Natural killer cell (primary cell): ENCODE data around the gene ITGB2. TPM values are rescaled to one million over a fixed set of nuclear protein-coding genes. Genes with fewer than 3 reads are reported as not detected.

Experiments
- ATAC-seq, 3 donors: fragments of 150-1000 bp in 2 of 3; fragments of 200-7000 bp in 1 of 3; cut with Tn5 transposase; 1 replicate in 1 of 3; 2 replicates in 2 of 3; pipeline ENCODE4 v1.10.0; 2021; ENCODE audit warnings: mild to moderate bottlenecking in 2 of 3, moderate library complexity in 2 of 3
- DNase-seq, 2 donors: peaks; one replicate each; pipeline versions ENCODE4 v3.0.0 to v3.0.0-alpha.2; 2013 to 2021; ENCODE audit warnings: mixed read lengths in 1 of 2
- H3K27ac ChIP-seq: one replicate; pipeline ENCODE4 v1.5.1; 2013; ENCODE audit warnings: mild to moderate bottlenecking, low read length
- H3K27me3 ChIP-seq: one replicate; pipeline ENCODE4 v1.6.1; 2013; ENCODE audit warnings: low read length; ENCODE audit not compliant: control insufficient read depth, insufficient read depth
- H3K36me3 ChIP-seq: one replicate; pipeline ENCODE4 v1.6.1; 2013; ENCODE audit warnings: low read length; ENCODE audit not compliant: control insufficient read depth, insufficient read depth
- H3K4me1 ChIP-seq: one replicate; pipeline ENCODE4 v1.6.1; 2013; ENCODE audit warnings: low read length; ENCODE audit not compliant: control insufficient read depth, insufficient read depth
- H3K4me3 ChIP-seq: one replicate; pipeline ENCODE4 v1.5.1; 2013; ENCODE audit warnings: low read length
- H3K9me3 ChIP-seq: one replicate; pipeline ENCODE4 v1.6.1; 2013; ENCODE audit warnings: low read length; ENCODE audit not compliant: control insufficient read depth, insufficient read depth
- H3K27ac Mint-ChIP-seq, 2 donors: one replicate each; pipeline ENCODE4 v1.8.0; 2022; ENCODE audit warnings: mild to moderate bottlenecking in 2 of 2, mixed read lengths in 2 of 2, moderate library complexity in 1 of 2
- H3K27me3 Mint-ChIP-seq, 2 donors: one replicate each; pipeline ENCODE4 v1.8.0; 2022; ENCODE audit warnings: low read depth in 2 of 2, mixed read lengths in 2 of 2
- H3K36me3 Mint-ChIP-seq: one replicate; pipeline ENCODE4 v1.8.0; 2022; ENCODE audit warnings: mixed read lengths
- H3K4me1 Mint-ChIP-seq, 2 donors: one replicate each; pipeline ENCODE4 v1.8.0; 2022; ENCODE audit warnings: mixed read lengths in 2 of 2
- H3K4me3 Mint-ChIP-seq: one replicate; pipeline ENCODE4 v1.8.0; 2022; ENCODE audit warnings: mild to moderate bottlenecking, moderate library complexity, mixed read lengths
- H3K9me3 Mint-ChIP-seq, 2 donors: one replicate each; pipeline ENCODE4 v1.8.0; 2022; ENCODE audit warnings: mixed read lengths in 2 of 2
- CTCF ChIP-seq: fragments of 200-600 bp; IDR thresholded peaks from one replicate; pipeline ENCODE4 v1.8.0; 2022; ENCODE audit warnings: antibody characterized with exemption
- WGBS: methylation state at CpG from one replicate; pipeline ENCODE4 v1.1.7; 2013; ENCODE audit warnings: missing lambda C conversion rate; ENCODE audit not compliant: insufficient coverage; 5-methylcytosine and 5-hydroxymethylcytosine counted together
- intact Hi-C: fragments of 100-400 bp; cut with micrococcal nuclease; formaldehyde crosslinking; loops from one replicate; pipeline ENCODE4 v1.14.2; 2022
- total RNA-seq, 4 donors: library from RNA; stranded (reverse); fragments of 120-200 nt in 1 of 4; gene quantifications; one replicate each; pipeline versions ENCODE4 v1.2.3 to v1.2.4, GENCODE V29; 2013 to 2022

ITGB2 gene
- total RNA-seq, 3 donors from 2014 or later (not counting 1 experiment from before 2014, with no cell fraction given): 1,223 to 1,393 (median 1,250) TPM

GRCh38 chr21:44955141-44955797, 34.6 kb upstream of the ITGB2 start:
- no peaks in the 10 kb centered on the region for H3K27me3 Mint-ChIP-seq
- Histone ChIP-seq H3K9me3 (no peaks in the 10 kb centered on the region), H3K27me3 (no peaks in the 10 kb centered on the region), H3K4me1 (peaks cover 7% of the 10 kb centered on the region), H3K27ac (no peak overlapping the region), H3K36me3 (peaks cover 14% of the 10 kb centered on the region), H3K4me3 (no peak overlapping the region)
- 95% methylated on average over 21 of the region's 21 CpGs for WGBS
- H3K27ac Mint-ChIP-seq: no peak overlapping the region
- no peaks in the 10 kb centered on the region for H3K9me3 Mint-ChIP-seq
- no peaks in the 10 kb centered on the region for H3K36me3 Mint-ChIP-seq
- no peak for TF ChIP-seq CTCF
- no peak for ATAC-seq
- no peak overlapping the region for H3K4me3 Mint-ChIP-seq
- peaks cover 0 to 23% of the 10 kb centered on the region in 2 donors for H3K4me1 Mint-ChIP-seq
- intact Hi-C loops: no loop called here
- DNase-seq: no peak

- Mint-ChIP-seq H3K9me3 (no peaks in the 10 kb centered on the region), H3K4me3 (no peak overlapping the region), H3K36me3 (no peaks in the 10 kb centered on the region), H3K27ac (no peak overlapping the region), H3K27me3 (no peaks in the 10 kb centered on the region), H3K4me1 (peaks cover 4 to 27% of the 10 kb centered on the region in 2 donors)
- Histone ChIP-seq H3K4me1 (peaks cover 16% of the 10 kb centered on the region), H3K27me3 (no peaks in the 10 kb centered on the region), H3K36me3 (peaks cover 14% of the 10 kb centered on the region), H3K9me3 (no peaks in the 10 kb centered on the region), H3K4me3 (no peak overlapping the region), H3K27ac (no peak overlapping the region)
- ATAC-seq: no peak
- intact Hi-C loops: no loop called here
- WGBS: 93% methylated on average over 22 of the region's 22 CpGs
- TF ChIP-seq CTCF: no peak
- no peak for DNase-seq
Measured at GRCh38 chr21:44954281-44954771, 33.6 kb upstream of the ITGB2 start.

- Mint-ChIP-seq H3K36me3 (no peaks in the 10 kb centered on the region), H3K4me3 (no peak overlapping the region), H3K27me3 (no peaks in the 10 kb centered on the region), H3K4me1 (peaks cover 4 to 27% of the 10 kb centered on the region in 2 donors), H3K27ac (no peak overlapping the region), H3K9me3 (no peaks in the 10 kb centered on the region)
- WGBS: 90% methylated on average over 13 of the region's 13 CpGs
- no peaks in the 10 kb centered on the region for H3K27me3 ChIP-seq
- no peaks in the 10 kb centered on the region for H3K9me3 ChIP-seq
- no peak for TF ChIP-seq CTCF
- H3K36me3 ChIP-seq: peaks cover 14% of the 10 kb centered on the region
- ATAC-seq (no peak), DNase-seq (no peak)
- intact Hi-C loops: no loop called here
- H3K4me3 ChIP-seq: no peak overlapping the region
- peaks cover 19% of the 10 kb centered on the region for H3K4me1 ChIP-seq
- no peak overlapping the region for H3K27ac ChIP-seq
Measured at GRCh38 chr21:44953628-44954021, 32.9 kb upstream of the ITGB2 start.
